ENCODE measurements around the gene BTBD6. TPM values are rescaled to one million over a fixed set of nuclear protein-coding genes. Genes with fewer than 3 reads are reported as not detected.

BTBD6 gene
- total RNA-seq, 1 experiment from 2014 or later: 0.26 TPM

GRCh38 chr14:105221598-105222178, 26.6 kb upstream of the BTBD6 start:
- DNase-seq (ENCODE audit: low read depth, low spot score) (no peak), ATAC-seq (no peak)
- TF ChIP-seq, protein P1, sequence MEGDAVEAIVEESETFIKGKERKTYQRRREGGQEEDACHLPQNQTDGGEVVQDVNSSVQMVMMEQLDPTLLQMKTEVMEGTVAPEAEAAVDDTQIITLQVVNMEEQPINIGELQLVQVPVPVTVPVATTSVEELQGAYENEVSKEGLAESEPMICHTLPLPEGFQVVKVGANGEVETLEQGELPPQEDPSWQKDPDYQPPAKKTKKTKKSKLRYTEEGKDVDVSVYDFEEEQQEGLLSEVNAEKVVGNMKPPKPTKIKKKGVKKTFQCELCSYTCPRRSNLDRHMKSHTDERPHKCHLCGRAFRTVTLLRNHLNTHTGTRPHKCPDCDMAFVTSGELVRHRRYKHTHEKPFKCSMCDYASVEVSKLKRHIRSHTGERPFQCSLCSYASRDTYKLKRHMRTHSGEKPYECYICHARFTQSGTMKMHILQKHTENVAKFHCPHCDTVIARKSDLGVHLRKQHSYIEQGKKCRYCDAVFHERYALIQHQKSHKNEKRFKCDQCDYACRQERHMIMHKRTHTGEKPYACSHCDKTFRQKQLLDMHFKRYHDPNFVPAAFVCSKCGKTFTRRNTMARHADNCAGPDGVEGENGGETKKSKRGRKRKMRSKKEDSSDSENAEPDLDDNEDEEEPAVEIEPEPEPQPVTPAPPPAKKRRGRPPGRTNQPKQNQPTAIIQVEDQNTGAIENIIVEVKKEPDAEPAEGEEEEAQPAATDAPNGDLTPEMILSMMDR (IDR thresholded peaks at IDR 0.05): no peak
- TF ChIP-seq, protein P2, sequence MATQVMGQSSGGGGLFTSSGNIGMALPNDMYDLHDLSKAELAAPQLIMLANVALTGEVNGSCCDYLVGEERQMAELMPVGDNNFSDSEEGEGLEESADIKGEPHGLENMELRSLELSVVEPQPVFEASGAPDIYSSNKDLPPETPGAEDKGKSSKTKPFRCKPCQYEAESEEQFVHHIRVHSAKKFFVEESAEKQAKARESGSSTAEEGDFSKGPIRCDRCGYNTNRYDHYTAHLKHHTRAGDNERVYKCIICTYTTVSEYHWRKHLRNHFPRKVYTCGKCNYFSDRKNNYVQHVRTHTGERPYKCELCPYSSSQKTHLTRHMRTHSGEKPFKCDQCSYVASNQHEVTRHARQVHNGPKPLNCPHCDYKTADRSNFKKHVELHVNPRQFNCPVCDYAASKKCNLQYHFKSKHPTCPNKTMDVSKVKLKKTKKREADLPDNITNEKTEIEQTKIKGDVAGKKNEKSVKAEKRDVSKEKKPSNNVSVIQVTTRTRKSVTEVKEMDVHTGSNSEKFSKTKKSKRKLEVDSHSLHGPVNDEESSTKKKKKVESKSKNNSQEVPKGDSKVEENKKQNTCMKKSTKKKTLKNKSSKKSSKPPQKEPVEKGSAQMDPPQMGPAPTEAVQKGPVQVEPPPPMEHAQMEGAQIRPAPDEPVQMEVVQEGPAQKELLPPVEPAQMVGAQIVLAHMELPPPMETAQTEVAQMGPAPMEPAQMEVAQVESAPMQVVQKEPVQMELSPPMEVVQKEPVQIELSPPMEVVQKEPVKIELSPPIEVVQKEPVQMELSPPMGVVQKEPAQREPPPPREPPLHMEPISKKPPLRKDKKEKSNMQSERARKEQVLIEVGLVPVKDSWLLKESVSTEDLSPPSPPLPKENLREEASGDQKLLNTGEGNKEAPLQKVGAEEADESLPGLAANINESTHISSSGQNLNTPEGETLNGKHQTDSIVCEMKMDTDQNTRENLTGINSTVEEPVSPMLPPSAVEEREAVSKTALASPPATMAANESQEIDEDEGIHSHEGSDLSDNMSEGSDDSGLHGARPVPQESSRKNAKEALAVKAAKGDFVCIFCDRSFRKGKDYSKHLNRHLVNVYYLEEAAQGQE (IDR thresholded peaks at IDR 0.05; ENCODE audit: insufficient read depth in 1 of 2, low read depth in 2 of 2, low read length in 1 of 2): no peak
- TF ChIP-seq POLR2AphosphoS5 (IDR thresholded peaks at IDR 0.05; ENCODE audit: low read depth, low read length): no peak
- TF ChIP-seq TCF7L2 (IDR thresholded peaks at IDR 0.05; ENCODE audit: low read depth, low read length): no peak
- no peak for TF ChIP-seq SIN3A (IDR thresholded peaks at IDR 0.05; ENCODE audit: borderline replicate concordance, insufficient read depth, low read depth, low read length)
- POLR2A ChIA-PET: no interaction called here
- H3K27me3 ChIP-seq (ENCODE audit: control insufficient read depth, insufficient read depth, low read length): no peaks in the 10 kb centered on the region
- no peak overlapping the region for H3K4me3 ChIP-seq (ENCODE audit: low read depth in 2 of 2, low read length in 2 of 2)
- CTCF ChIA-PET: no interaction called here
- in situ Hi-C loops (cut with HindIII; ENCODE audit: low pct_unique_long_range_greater_than_20kb, low sequenced_read_pairs): no loop called here
- 0 out of 2 replicates have a peak, but pooled peaks cover 2% of the 10 kb centered on the region for H3K36me3 ChIP-seq (ENCODE audit: control insufficient read depth, insufficient read depth, low read length)
- no peak overlapping the region for H3K27ac ChIP-seq (ENCODE audit: low read length)
- H3K4me1 ChIP-seq (ENCODE audit: control insufficient read depth, insufficient read depth, low read length): no peaks in the 10 kb centered on the region
- no peaks in the 10 kb centered on the region for H3K9me3 ChIP-seq (ENCODE audit: control insufficient read depth, insufficient read depth, low read depth, low read length)
- no TSS peak for BruUV-seq (replicated peaks)
- intact Hi-C loops (cut with micrococcal nuclease; ENCODE audit: unreplicated experiment): no loop called here

DNA sequence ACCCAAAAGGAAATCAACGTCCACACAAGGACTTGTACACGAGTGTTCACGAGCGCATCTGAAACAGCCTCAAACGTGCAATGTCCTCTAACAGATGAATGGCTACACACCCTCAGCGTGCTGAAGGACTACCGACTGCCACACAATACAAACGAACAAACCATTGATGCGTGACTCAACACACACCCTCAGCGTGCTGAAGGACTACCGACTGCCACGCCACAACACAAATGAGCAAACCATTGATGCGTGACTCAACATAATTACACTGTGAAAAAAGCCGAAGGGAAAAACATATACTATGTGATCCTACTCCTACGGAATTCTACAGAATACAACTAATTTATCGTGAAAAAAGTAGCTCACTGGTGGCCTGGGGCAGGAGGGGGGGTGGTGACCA, 25.1 kb upstream of the BTBD6 start:
- Histone ChIP-seq H3K9me3 (ENCODE audit: control insufficient read depth, insufficient read depth, low read depth, low read length) (no peaks in the 10 kb centered on the region), H3K36me3 (ENCODE audit: control insufficient read depth, insufficient read depth, low read length) (0 out of 2 replicates have a peak, but pooled peaks cover 2% of the 10 kb centered on the region), H3K4me3 (ENCODE audit: low read depth in 2 of 2, low read length in 2 of 2) (no peak overlapping the region), H3K4me1 (ENCODE audit: control insufficient read depth, insufficient read depth, low read length) (no peaks in the 10 kb centered on the region), H3K27ac (ENCODE audit: low read length) (no peak overlapping the region), H3K27me3 (ENCODE audit: control insufficient read depth, insufficient read depth, low read length) (no peaks in the 10 kb centered on the region)
- no peak for DNase-seq (ENCODE audit: low read depth, low spot score)
- intact Hi-C loops (cut with micrococcal nuclease; ENCODE audit: unreplicated experiment): no loop called here
- in situ Hi-C loops (cut with HindIII; ENCODE audit: low pct_unique_long_range_greater_than_20kb, low sequenced_read_pairs): no loop called here
- TF ChIP-seq POLR2AphosphoS5 (IDR thresholded peaks at IDR 0.05; ENCODE audit: low read depth, low read length) (no peak), SIN3A (IDR thresholded peaks at IDR 0.05; ENCODE audit: borderline replicate concordance, insufficient read depth, low read depth, low read length) (no peak), TCF7L2 (IDR thresholded peaks at IDR 0.05; ENCODE audit: low read depth, low read length) (no peak)
- TF ChIP-seq, protein P1 (IDR thresholded peaks at IDR 0.05): no peak
- TF ChIP-seq, protein P2 (IDR thresholded peaks at IDR 0.05; ENCODE audit: insufficient read depth in 1 of 2, low read depth in 2 of 2, low read length in 1 of 2): no peak
- BruUV-seq (replicated peaks): no TSS peak
- CTCF ChIA-PET: no interaction called here
- ATAC-seq: no peak
- POLR2A ChIA-PET: no interaction called here

Measured in Panc1 (cell line).